GM18861 (cell line): ENCODE data around the gene TPBGL.

Experiments
- ATAC-seq: cut with Tn5 transposase; IDR thresholded peaks from one replicate; pipeline ENCODE4 v1.9.1; 2021; ENCODE audit not compliant: unreplicated experiment

TPBGL gene

GRCh38 chr11:75208446-75208845 lies 32.1 kb upstream of the TPBGL start:
- ATAC-seq = no peak

- no peak for ATAC-seq
Measured at GRCh38 chr11:75212411-75212810, 28.2 kb upstream of the TPBGL start.

GRCh38 chr11:75214411-75214821 lies 26.2 kb upstream of the TPBGL start:
- no peak for ATAC-seq

GRCh38 chr11:75214843-75215242 lies 25.7 kb upstream of the TPBGL start:
- ATAC-seq = no peak

GRCh38 chr11:75219869-75220268 lies 20.7 kb upstream of the TPBGL start:
- ATAC-seq = no peak

GRCh38 chr11:75223954-75224643 lies 16.5 kb upstream of the TPBGL start:
- ATAC-seq = no peak

- no peak for ATAC-seq
Measured at GRCh38 chr11:75225794-75226193, 14.8 kb upstream of the TPBGL start.

- no peak for ATAC-seq
Measured at GRCh38 chr11:75229466-75229865, 11.1 kb upstream of the TPBGL start.

GRCh38 chr11:75230621-75231020 lies 10.0 kb upstream of the TPBGL start:
- no peak for ATAC-seq

GRCh38 chr11:75233754-75234172 lies 6.8 kb upstream of the TPBGL start:
- ATAC-seq = no peak

GRCh38 chr11:75236062-75236461 lies 4.5 kb upstream of the TPBGL start:
- no peak for ATAC-seq

GRCh38 chr11:75237050-75237449 lies 3.5 kb upstream of the TPBGL start:
- ATAC-seq = no peak

GRCh38 chr11:75238595-75239440 lies 1.8 kb upstream of the TPBGL start:
- ATAC-seq = no peak

GRCh38 chr11:75239531-75240290 lies 863 bp upstream of the TPBGL start:
- no peak for ATAC-seq

- peak; percentile 91 for ATAC-seq
Measured at GRCh38 chr11:75241036-75241905, 697 bp downstream of the TPBGL start.

- ATAC-seq = no peak
Measured at GRCh38 chr11:75241906-75242644, 1.5 kb downstream of the TPBGL start.

GRCh38 chr11:75242722-75243600 lies 2.4 kb downstream of the TPBGL start:
- ATAC-seq = no peak

- no peak for ATAC-seq
Measured at GRCh38 chr11:75244052-75244814, 3.7 kb downstream of the TPBGL start.
